GM13976 (cell line): ENCODE data around the gene CLCNKA.

Experiments
- DNase-seq: peaks from one replicate; pipeline ENCODE4 v3.0.0; 2012; ENCODE audit warnings: low spot score
- in situ Hi-C: fragments of 300-500 bp; cut with MboI; formaldehyde crosslinking; loops from one replicate; pipeline ENCODE4 v1.12.0; 2022; ENCODE audit warnings: low sequenced_read_pairs, mixed read lengths, inconsistent platforms; ENCODE audit not compliant: unreplicated experiment
- TF ChIP-seq, protein P1 (sequence below): IDR thresholded peaks from 2 replicates; pipeline ENCODE4 v1.5.1; 2012; ENCODE audit warnings: borderline replicate concordance, mild to moderate bottlenecking; ENCODE audit not compliant: insufficient read depth; ENCODE audit errors: extremely low read depth, missing control alignments, control extremely low read depth

The CLCNKA gene

DNA sequence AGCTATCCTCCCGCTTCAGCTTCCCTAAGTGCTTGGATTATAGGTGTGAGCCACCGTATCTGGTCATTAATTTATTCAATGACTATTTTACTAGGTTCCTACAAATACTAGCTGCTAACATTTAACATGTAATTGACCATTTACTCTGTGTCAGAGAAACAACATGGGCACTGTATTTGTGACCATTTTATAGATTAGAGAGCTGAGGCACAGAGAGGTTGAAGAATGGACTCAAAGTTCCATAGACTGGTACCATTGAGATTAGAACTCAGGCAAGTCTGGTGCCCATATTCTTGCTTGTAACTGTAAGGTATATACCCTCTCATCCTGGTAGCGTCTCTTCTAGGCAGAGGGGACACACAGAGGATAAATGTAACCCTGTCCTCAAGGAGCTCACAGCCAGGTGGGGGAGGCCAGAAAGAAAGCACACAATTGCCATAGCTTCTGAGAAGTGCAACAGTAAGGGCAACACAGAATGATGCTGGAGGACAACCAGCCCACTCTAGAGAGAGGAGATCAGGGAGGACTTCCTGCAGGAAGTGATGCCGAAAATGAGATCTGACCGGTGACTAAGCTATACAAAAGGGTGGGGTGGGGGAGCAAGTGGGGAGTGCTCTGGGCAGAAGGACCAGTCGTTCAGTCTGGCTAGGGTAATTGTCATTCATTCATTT, 14.0 kb upstream of the CLCNKA start:
- TF ChIP-seq, protein P1, sequence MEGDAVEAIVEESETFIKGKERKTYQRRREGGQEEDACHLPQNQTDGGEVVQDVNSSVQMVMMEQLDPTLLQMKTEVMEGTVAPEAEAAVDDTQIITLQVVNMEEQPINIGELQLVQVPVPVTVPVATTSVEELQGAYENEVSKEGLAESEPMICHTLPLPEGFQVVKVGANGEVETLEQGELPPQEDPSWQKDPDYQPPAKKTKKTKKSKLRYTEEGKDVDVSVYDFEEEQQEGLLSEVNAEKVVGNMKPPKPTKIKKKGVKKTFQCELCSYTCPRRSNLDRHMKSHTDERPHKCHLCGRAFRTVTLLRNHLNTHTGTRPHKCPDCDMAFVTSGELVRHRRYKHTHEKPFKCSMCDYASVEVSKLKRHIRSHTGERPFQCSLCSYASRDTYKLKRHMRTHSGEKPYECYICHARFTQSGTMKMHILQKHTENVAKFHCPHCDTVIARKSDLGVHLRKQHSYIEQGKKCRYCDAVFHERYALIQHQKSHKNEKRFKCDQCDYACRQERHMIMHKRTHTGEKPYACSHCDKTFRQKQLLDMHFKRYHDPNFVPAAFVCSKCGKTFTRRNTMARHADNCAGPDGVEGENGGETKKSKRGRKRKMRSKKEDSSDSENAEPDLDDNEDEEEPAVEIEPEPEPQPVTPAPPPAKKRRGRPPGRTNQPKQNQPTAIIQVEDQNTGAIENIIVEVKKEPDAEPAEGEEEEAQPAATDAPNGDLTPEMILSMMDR = no peak
- in situ Hi-C loops = no loop called here
- no peak for DNase-seq

DNA sequence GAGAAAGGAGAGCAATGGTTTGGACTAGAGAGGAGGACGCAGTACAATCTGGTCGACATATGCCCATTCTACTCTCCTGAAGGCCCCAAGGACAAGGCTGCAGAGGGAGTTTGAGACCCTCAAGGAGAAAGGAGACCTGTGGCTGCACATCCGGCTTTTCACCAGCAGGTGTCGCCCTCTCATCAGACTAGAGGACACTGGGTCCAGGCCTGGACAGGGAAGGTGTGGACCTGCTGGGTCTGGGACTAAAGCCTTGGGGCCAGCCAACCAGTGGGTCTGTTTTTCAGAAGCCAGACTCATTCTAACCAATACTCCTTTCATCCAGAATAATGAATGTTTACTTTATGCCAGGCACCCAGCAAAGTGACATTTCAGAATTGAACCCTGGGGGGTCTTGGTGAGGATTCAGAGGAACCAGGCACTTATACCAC, 12.8 kb upstream of the CLCNKA start:
- peak; percentile 75 for DNase-seq
- TF ChIP-seq, protein P1 = peak; percentile 94
- in situ Hi-C loops = no loop called here

DNA sequence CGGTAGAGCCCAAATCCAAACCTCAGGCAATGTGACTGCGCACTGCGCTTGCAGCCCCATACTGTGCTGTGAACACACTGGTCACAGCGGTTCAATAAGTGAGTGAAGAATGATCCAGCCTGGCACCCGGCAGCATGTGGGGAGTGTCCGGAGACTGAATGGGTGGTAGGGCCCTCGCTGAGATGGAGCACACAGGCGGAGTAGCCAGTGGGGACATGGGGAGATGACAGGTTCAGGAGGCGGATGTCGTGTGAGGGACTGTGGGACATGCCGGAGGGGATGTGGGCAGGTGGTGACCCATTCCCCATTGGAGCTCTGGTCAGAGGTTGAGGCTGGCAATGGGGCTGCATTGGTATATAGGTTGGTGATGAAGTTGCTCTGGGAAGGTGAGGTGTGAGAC, 12.2 kb upstream of the CLCNKA start:
- in situ Hi-C loops = no loop called here
- TF ChIP-seq, protein P1 = no peak
- no peak for DNase-seq

DNA sequence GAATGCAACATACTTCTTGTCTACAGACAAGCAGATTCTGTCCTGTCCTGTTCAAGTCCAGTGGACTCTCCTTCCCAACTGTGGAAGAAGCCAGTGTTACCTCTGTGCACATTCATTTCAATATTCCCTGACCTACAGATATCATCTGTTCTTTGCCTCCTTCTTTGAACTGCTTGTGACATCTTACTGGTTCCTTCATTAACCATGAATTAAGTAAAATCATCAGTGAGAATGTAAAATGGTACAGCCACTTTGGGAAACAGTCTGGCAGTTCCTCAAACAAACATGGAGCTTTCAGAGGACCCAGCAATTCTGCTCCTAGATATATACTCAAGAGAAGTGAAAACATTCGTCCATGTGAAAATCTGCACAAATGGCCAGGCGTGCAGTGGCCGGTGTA, 11.0 kb upstream of the CLCNKA start:
- DNase-seq = no peak
- in situ Hi-C loops = no loop called here
- TF ChIP-seq, protein P1 = no peak

DNA sequence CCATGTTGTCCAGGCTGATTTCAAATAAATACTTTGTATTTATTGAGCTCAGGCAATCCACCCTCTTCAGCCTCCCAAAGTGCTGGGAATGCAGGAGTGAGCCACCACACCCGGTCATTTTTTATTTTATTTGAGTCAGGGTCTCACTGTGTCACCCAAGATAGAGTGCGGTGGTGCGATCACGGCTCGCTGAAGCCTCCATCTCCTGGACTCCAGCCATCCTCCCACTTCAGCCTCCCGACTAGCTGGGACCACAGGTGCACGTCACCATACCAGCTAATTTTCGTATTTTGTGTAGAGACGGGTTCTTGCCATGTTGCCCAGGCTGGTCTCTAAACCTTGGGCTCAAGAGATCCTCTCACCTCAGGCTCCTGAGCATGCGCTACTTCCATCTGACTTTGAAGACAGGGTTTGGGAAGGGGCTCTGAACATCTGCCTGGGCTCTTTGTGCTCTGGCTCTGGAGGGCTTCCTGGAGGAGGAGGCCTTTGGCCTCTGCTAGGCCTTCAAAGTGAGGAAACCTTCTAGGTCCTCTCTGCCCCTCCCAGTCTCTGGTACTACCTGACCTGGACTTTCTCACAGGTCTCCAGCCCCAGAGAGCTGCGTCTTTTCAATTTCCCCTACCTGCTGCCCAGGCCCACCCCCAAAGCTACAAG, 9.8 kb upstream of the CLCNKA start:
- in situ Hi-C loops = no loop called here
- TF ChIP-seq, protein P1 = no peak
- no peak for DNase-seq

DNA sequence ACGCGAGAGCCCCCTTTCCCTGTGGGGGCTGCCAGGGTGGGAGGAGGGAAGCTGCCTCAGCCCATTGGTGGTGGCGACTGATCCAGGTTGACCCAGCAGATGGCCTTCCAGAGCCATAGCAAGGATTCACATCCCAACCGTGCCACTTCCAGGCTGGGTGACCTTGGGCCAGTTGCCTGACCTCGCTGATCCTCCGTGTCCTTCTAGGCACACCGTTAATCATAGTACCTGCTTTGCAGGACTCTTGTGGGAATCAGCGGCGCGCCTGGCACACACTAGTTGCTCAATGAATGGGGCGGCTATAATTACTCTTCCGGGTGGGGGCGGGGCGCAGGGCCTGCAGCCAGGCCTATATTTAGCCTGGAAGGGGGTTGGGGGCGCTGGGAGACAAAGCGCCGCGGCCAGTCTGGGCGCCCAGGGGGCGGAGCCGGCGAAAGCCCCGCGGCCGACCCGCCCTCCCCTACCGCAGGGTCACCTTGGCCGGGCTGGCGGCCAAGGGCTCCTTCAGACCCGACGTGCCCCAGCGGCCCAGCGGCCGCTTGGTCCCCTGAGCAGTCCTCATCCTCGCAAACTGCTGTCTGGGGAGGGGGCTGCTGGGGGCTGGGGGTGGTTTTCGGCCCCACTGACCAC, 9.1 kb upstream of the CLCNKA start:
- in situ Hi-C loops = no loop called here
- TF ChIP-seq, protein P1 = no peak
- DNase-seq = peak; percentile 79
